HepG2 (cell line): ENCODE measurements around the gene ULK4. TPM values are rescaled to one million over a fixed set of nuclear protein-coding genes. Genes with fewer than 3 reads are reported as not detected.

Experiments
- ATAC-seq: fragments of 200-7000 bp; cut with Tn5 transposase; 3 replicates; pipeline ENCODE4 v1.9.1; 2020; ENCODE audit warnings: mild to moderate bottlenecking, moderate library complexity
- BruUV-seq: library from RNA; stranded (reverse); fragments of 400-500 nt; replicated peaks from 2 replicates; lab custom pipeline; 2021; lab: Mats Ljungman, UMichigan
- CTCF ChIA-PET: fragments of 300-600 bp; formaldehyde crosslinking; extraction: SDS; loops from one replicate; lab custom pipeline; 2021; ENCODE audit warnings: low total read pairs, inconsistent platforms, low intra/inter-chr PET ratio; lab: Yijun Ruan, JAX
- POLR2A ChIA-PET: fragments of 350-600 bp; sonication (Branson Sonifier 250); formaldehyde crosslinking; loops from one replicate; lab custom pipeline; 2020; ENCODE audit warnings: antibody characterized with exemption, inconsistent platforms; lab: Yijun Ruan, JAX
- DNase-seq: peaks from one replicate; pipeline ENCODE4 v3.0.0-alpha.2; 2015; ENCODE audit warnings: low spot score
- FAIRE-seq: peaks from 3 replicates; lab custom pipeline; 2011; peaks lifted over from hg19 to GRCh38; lab: Jason Lieb, UNC
- H2AFZ ChIP-seq: one replicate; pipeline ENCODE4 v1.6.1; 2011; ENCODE audit warnings: low read length, inconsistent platforms
- H3K27ac ChIP-seq: fragments of 300-600 bp; 3 replicates; pipeline ENCODE4 v1.8.0; 2011; ENCODE audit warnings: mixed run types, mild to moderate bottlenecking, mixed read lengths, low read length, inconsistent platforms; ENCODE audit not compliant: insufficient read depth; ENCODE audit errors: extremely low read length
- H3K27me3 ChIP-seq, 2 experiments: fragments of 200-600 bp in 1 of 2; 2 replicates in 1 of 2; 3 replicates in 1 of 2; pipeline versions ENCODE4 v1.6.0 to v1.8.0; 2011; ENCODE audit warnings: low read length in 2 of 2, mild to moderate bottlenecking in 2 of 2, moderate library complexity in 2 of 2, inconsistent platforms in 1 of 2; ENCODE audit not compliant: insufficient read depth in 2 of 2, control insufficient read depth in 1 of 2
- H3K36me3 ChIP-seq, 2 experiments: fragments of 200-600 bp in 1 of 2; replicated peaks in 1 of 2; 2 replicates in 1 of 2; 3 replicates in 1 of 2; pipeline versions ENCODE4 v1.5.1 to v1.8.0; 2011; ENCODE audit warnings: low read length in 2 of 2, inconsistent platforms in 1 of 2; ENCODE audit not compliant: insufficient read depth in 2 of 2, control insufficient read depth in 1 of 2
- H3K4me1 ChIP-seq: 2 replicates; pipeline ENCODE4 v1.5.1; 2012; ENCODE audit warnings: low read length, inconsistent platforms; ENCODE audit not compliant: insufficient read depth
- H3K4me2 ChIP-seq: 2 replicates; pipeline ENCODE4 v1.6.0; 2011; ENCODE audit warnings: low read depth, low read length, inconsistent platforms
- H3K4me3 ChIP-seq, 3 experiments: fragments of 200-600 bp in 1 of 3; sonication (generic), shearing (Covaris generic) in 1 of 3; replicated peaks in 1 of 3; 2 replicates each; pipeline ENCODE4 v1.5.1; 2011 to 2016; ENCODE audit warnings: low read length in 3 of 3, inconsistent platforms in 2 of 3, low read depth in 2 of 3, mild to moderate bottlenecking in 2 of 3, control low read depth in 1 of 3, mixed read lengths in 1 of 3; ENCODE audit not compliant: insufficient read depth in 1 of 3
- H3K79me2 ChIP-seq: one replicate; pipeline ENCODE4 v1.6.1; 2011; ENCODE audit warnings: low read length, inconsistent platforms; ENCODE audit not compliant: insufficient read depth
- H3K9ac ChIP-seq: 2 replicates; pipeline ENCODE4 v1.6.0; 2011; ENCODE audit warnings: mild to moderate bottlenecking, low read depth, low read length, inconsistent platforms; ENCODE audit not compliant: insufficient read depth
- H3K9me3 ChIP-seq: 2 replicates; pipeline ENCODE4 v1.5.1; 2012; ENCODE audit warnings: mild to moderate bottlenecking, low read length
- H4K20me1 ChIP-seq: 2 replicates; pipeline ENCODE4 v1.6.0; 2011; ENCODE audit warnings: inconsistent platforms, mild to moderate bottlenecking, low read length, moderate library complexity; ENCODE audit not compliant: insufficient read depth
- ATF1 ChIP-seq: IDR thresholded peaks from 2 replicates; pipeline ENCODE4 v1.6.1; 2016; ENCODE audit warnings: mild to moderate bottlenecking, control low read depth
- GZF1 ChIP-seq: sonication (generic); formaldehyde crosslinking; IDR thresholded peaks from 2 replicates; pipeline ENCODE4 v1.5.1; 2020; ENCODE audit warnings: mild to moderate bottlenecking, missing genetic modification reagents
- HMGXB4 ChIP-seq, 2 experiments: sonication (generic) in 1 of 2; formaldehyde crosslinking in 1 of 2; IDR thresholded peaks; 2 replicates each; pipeline versions ENCODE4 v1.4.0 to v1.6.1; 2018 to 2020; ENCODE audit warnings: missing genetic modification reagents in 2 of 2, borderline replicate concordance in 1 of 2, low read depth in 1 of 2, mild to moderate bottlenecking in 1 of 2, missing biosample characterization in 1 of 2
- HNRNPK ChIP-seq: fragments of 200-400 bp; formaldehyde crosslinking; IDR thresholded peaks from 2 replicates; pipeline ENCODE4 v1.6.1; 2018; ENCODE audit warnings: low read length, low read depth, moderate library complexity, mild to moderate bottlenecking; ENCODE audit not compliant: poor library complexity, severe bottlenecking
- MIER3 ChIP-seq: IDR thresholded peaks from 2 replicates; pipeline ENCODE4 v1.6.1; 2016; ENCODE audit warnings: missing compliant biosample characterization, borderline replicate concordance
- MXD4 ChIP-seq: IDR thresholded peaks from 2 replicates; pipeline ENCODE4 v1.6.1; 2016; ENCODE audit warnings: mild to moderate bottlenecking, missing biosample characterization, missing genetic modification reagents
- RAD21 ChIP-seq: fragments of 450-650 bp; formaldehyde crosslinking; IDR thresholded peaks from 2 replicates; pipeline ENCODE4 v1.5.0; 2020; ENCODE audit warnings: mild to moderate bottlenecking
- ZMAT3 ChIP-seq: sonication (generic); formaldehyde crosslinking; conservative IDR thresholded peaks from 2 replicates; pipeline ENCODE4 v1.7.0; 2021; ENCODE audit warnings: missing genetic modification reagents
- ZNF441 ChIP-seq: sonication (generic); formaldehyde crosslinking; IDR thresholded peaks from 2 replicates; pipeline ENCODE4 v1.7.0; 2021; ENCODE audit warnings: missing genetic modification reagents, borderline replicate concordance
- ZNF562 ChIP-seq: sonication (generic); formaldehyde crosslinking; IDR thresholded peaks from 2 replicates; pipeline ENCODE4 v1.8.0; 2022; ENCODE audit warnings: missing genetic modification reagents, borderline replicate concordance
- ZNF713 ChIP-seq: sonication (generic); formaldehyde crosslinking; IDR thresholded peaks from 2 replicates; pipeline ENCODE4 v1.4.0; 2020; ENCODE audit warnings: mild to moderate bottlenecking, missing genetic modification reagents
- ZNF792 ChIP-seq: IDR thresholded peaks from 2 replicates; pipeline ENCODE4 v1.6.1; 2016
- in situ Hi-C: cut with HindIII; loops from 2 replicates; pipeline ENCODE4 v1.10.0; 2017; ENCODE audit warnings: low pct_unique_long_range_greater_than_20kb; ENCODE audit not compliant: extremely low pct_ligation_motif_present
- intact Hi-C: fragments of 100-400 bp; cut with micrococcal nuclease; formaldehyde crosslinking; loops from one replicate; pipeline ENCODE4 v1.10.0; 2022; ENCODE audit not compliant: unreplicated experiment
- polyA plus RNA-seq, 8 experiments: library from polyadenylated mRNA; depleted of rRNA in 3 of 8; stranded (reverse) in 7 of 8; unstranded in 1 of 8; fragments of >200 nt; fragmentation: Illumina TruSeq in 4 of 8; extraction: Trizol in 4 of 8; gene quantifications; 2 replicates each; pipeline versions ENCODE4 v1.2.1 to v1.2.3, GENCODE V29; 2011 to 2016; ENCODE audit warnings: low read depth in 4 of 8, missing spikeins in 1 of 8, mixed read lengths in 1 of 8; ENCODE audit not compliant: insufficient read depth in 1 of 8
- total RNA-seq, 5 experiments: library from RNA; depleted of rRNA; stranded (reverse); fragments of >200 nt; fragmentation: Illumina TruSeq; extraction: Trizol; gene quantifications; 2 replicates each; pipeline ENCODE4 v1.2.3, GENCODE V29; 2016; ENCODE audit warnings: low read depth in 1 of 5
- TF ChIP-seq, protein P1 (sequence below): sonication (generic); formaldehyde crosslinking; IDR thresholded peaks from 2 replicates; pipeline ENCODE4 v1.5.0; 2020; ENCODE audit warnings: mild to moderate bottlenecking, missing genetic modification reagents, moderate library complexity
- TF ChIP-seq, protein P2 (sequence below): sonication (generic); formaldehyde crosslinking; IDR thresholded peaks from 2 replicates; pipeline ENCODE4 v1.4.0; 2020; ENCODE audit warnings: mild to moderate bottlenecking, missing genetic modification reagents

Gene ULK4
- total and polyA plus RNA-seq, 2 of the 13 experiments (the other 11 are each of a cell fraction or from before 2014, with no cell fraction given): 6.7 to 11.8 TPM

- TF ChIP-seq, protein P1, sequence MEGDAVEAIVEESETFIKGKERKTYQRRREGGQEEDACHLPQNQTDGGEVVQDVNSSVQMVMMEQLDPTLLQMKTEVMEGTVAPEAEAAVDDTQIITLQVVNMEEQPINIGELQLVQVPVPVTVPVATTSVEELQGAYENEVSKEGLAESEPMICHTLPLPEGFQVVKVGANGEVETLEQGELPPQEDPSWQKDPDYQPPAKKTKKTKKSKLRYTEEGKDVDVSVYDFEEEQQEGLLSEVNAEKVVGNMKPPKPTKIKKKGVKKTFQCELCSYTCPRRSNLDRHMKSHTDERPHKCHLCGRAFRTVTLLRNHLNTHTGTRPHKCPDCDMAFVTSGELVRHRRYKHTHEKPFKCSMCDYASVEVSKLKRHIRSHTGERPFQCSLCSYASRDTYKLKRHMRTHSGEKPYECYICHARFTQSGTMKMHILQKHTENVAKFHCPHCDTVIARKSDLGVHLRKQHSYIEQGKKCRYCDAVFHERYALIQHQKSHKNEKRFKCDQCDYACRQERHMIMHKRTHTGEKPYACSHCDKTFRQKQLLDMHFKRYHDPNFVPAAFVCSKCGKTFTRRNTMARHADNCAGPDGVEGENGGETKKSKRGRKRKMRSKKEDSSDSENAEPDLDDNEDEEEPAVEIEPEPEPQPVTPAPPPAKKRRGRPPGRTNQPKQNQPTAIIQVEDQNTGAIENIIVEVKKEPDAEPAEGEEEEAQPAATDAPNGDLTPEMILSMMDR (CRISPR knock-in tag): no peak
- TF ChIP-seq HMGXB4 (CRISPR knock-in tag; IDR thresholded peaks at IDR 0.05; ENCODE audit: borderline replicate concordance in 1 of 2, low read depth in 1 of 2) (no peak), ZNF792 (no peak), ATF1 (CRISPR knock-in tag) (no peak), GZF1 (no peak), ZMAT3 (CRISPR knock-in tag) (no peak), MXD4 (no peak), MIER3 (no peak), ZNF562 (CRISPR knock-in tag) (no peak), ZNF713 (CRISPR knock-in tag) (no peak)
Measured at GRCh38 chr3:41327718-41328117, 634.2 kb downstream of the ULK4 start (continued).

- CTCF ChIA-PET: no interaction called here
- TF ChIP-seq HNRNPK (no peak), RAD21 (CRISPR knock-in tag) (no peak), ZNF441 (CRISPR knock-in tag) (no peak)
- TF ChIP-seq, protein P2, sequence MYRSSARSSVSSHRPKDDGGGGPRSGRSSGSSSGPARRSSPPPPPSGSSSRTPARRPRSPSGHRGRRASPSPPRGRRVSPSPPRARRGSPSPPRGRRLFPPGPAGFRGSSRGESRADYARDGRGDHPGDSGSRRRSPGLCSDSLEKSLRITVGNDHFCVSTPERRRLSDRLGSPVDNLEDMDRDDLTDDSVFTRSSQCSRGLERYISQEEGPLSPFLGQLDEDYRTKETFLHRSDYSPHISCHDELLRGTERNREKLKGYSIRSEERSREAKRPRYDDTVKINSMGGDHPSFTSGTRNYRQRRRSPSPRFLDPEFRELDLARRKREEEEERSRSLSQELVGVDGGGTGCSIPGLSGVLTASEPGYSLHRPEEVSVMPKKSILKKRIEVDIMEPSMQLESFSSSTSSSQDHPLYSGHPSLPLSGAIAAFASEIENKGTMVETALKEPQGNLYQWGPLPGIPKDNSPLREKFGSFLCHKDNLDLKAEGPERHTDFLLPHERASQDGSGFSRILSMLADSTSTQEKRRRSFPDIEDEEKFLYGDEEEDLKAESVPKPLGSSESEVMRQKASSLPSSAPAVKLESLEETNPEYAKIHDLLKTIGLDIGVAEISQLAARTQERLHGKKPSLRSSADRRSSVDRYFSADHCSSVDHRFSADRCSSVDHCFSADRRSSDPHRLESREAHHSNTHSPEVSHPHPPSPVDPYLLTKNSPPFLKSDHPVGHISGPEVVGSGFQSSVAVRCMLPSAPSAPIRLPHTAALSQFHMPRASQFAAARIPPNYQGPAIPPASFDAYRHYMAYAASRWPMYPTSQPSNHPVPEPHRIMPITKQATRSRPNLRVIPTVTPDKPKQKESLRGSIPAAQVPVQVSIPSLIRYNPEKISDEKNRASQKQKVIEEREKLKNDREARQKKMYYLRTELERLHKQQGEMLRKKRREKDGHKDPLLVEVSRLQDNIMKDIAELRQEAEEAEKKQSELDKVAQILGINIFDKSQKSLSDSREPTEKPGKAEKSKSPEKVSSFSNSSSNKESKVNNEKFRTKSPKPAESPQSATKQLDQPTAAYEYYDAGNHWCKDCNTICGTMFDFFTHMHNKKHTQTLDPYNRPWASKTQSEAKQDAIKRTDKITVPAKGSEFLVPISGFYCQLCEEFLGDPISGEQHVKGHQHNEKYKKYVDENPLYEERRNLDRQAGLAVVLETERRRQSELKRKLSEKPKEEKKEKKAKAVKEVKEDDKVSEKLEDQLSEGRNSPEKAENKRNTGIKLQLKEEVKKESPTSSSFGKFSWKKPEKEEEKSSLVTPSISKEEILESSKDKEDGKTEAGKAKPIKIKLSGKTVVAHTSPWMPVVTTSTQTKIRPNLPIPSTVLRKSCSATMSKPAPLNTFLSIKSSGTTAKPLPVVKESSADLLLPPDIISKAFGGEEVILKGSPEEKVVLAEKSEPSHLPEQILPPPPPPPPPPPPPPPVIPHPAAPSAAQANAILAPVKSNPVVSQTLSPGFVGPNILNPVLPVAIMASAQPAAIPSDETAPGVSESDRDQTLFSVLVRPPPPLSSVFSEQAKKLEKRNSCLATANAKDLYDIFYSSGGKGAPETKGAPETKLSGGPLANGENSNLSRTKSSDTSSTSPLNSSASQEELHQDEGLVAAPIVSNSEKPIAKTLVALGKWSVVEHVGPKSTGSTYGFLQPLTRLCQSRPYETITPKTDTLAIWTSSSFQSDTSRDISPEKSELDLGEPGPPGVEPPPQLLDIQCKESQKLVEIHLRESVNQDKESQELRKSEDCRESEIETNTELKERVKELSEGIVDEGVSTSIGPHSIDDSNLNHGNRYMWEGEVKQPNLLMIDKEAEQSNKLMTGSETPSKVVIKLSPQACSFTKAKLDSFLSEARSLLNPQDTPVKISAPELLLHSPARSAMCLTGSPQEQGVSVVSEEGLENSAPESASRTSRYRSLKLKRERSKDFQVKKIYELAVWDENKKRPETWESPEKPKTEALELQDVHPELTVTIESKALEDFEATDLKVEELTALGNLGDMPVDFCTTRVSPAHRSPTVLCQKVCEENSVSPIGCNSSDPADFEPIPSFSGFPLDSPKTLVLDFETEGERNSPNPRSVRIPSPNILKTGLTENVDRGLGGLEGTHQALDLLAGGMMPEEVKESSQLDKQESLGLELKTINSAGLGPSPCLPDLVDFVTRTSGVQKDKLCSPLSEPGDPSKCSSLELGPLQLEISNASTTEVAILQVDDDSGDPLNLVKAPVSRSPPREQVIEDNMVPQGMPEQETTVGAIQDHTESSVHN (CRISPR knock-in tag): no peak
Measured at GRCh38 chr3:41324156-41324475, 637.8 kb downstream of the ULK4 start.

More at GRCh38 chr3:41324156-41324475, 637.8 kb downstream of the ULK4 start:
- Histone ChIP-seq H3K4me2 (no peak overlapping the region), H3K27me3 (no peaks in the 10 kb centered on the region), H3K9ac (no peak overlapping the region), H4K20me1 (no peaks in the 10 kb centered on the region), H3K4me3 (no peak overlapping the region), H2AFZ (no peak overlapping the region), H3K27ac (no peak overlapping the region), H3K36me3 (no peaks in the 10 kb centered on the region), H3K4me1 (no peaks in the 10 kb centered on the region), H3K79me2 (no peaks in the 10 kb centered on the region), H3K9me3 (no peaks in the 10 kb centered on the region)
- BruUV-seq: no TSS peak
- FAIRE-seq: no peak
- DNase-seq: no peak
- ATAC-seq: no peak; the same call in 2 of the 3 replicates
- in situ Hi-C loops: no loop called here
- intact Hi-C loops: no loop called here
- POLR2A ChIA-PET: no interaction called here
